Measurements from ENCODE around the gene SLC25A13. TPM values are rescaled to one million over a fixed set of nuclear protein-coding genes. Genes with fewer than 3 reads are reported as not detected.

The SLC25A13 gene
- total and polyA plus RNA-seq, 2 experiments from 2014 or later = 32.0 to 37.5 TPM

DNA sequence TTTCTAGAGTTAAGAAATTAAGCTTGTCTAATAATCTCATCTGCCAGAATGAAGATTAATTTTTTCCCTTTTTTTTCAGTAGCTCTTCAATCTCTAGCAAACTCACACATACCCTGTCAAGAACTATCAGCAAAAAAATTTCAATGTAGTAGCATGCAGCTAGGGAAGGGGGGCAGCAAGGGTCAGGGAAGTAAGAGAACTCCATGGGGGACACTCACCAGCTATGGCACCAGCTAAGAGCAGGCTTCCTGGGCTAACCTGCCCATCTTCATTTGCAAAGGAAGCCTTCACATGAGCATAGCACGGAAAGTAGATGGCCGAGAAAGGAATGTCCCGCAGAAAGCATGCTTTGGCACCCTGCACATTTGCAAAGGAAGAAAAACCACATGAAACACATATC lies 190.4 kb downstream of the SLC25A13 start:
- no peaks in the 10 kb centered on the region for H3K27me3 ChIP-seq
- TF ChIP-seq, protein P1, sequence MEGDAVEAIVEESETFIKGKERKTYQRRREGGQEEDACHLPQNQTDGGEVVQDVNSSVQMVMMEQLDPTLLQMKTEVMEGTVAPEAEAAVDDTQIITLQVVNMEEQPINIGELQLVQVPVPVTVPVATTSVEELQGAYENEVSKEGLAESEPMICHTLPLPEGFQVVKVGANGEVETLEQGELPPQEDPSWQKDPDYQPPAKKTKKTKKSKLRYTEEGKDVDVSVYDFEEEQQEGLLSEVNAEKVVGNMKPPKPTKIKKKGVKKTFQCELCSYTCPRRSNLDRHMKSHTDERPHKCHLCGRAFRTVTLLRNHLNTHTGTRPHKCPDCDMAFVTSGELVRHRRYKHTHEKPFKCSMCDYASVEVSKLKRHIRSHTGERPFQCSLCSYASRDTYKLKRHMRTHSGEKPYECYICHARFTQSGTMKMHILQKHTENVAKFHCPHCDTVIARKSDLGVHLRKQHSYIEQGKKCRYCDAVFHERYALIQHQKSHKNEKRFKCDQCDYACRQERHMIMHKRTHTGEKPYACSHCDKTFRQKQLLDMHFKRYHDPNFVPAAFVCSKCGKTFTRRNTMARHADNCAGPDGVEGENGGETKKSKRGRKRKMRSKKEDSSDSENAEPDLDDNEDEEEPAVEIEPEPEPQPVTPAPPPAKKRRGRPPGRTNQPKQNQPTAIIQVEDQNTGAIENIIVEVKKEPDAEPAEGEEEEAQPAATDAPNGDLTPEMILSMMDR (IDR thresholded peaks at IDR 0.05; ENCODE audit: low read depth, low read length) = no peak
- peak in 1 of 2 donors; percentile 5 for DNase-seq (ENCODE audit: low read depth in 1 of 2, low spot score in 1 of 2)
- peaks cover 9% of the 10 kb centered on the region for H3K36me3 ChIP-seq
- H3K4me3 ChIP-seq = no peak overlapping the region
- no peaks in the 10 kb centered on the region for H3K9me3 ChIP-seq (ENCODE audit: low read depth)
- H3K27ac ChIP-seq = no peak overlapping the region
- no peaks in the 10 kb centered on the region for H3K4me1 ChIP-seq (ENCODE audit: low read depth)

DNA sequence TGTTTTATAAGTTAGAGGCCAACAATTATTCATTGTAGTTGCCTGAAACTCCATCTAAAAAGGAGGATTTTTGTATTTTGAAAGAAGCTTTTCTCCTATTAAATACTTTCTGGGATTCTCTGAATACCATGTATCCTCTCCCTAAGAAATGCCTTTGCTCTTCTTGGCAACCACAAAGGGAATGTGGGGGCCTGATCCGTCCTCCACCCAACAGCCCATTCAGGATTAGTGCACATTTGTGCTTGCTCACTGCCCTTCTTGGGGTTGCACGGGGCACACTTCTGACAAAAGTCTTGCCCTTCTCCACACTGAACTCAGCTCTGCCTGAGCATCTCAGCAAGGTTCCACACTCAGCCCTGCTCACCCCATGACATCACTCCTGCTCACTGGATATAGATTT lies 194.2 kb downstream of the SLC25A13 start:
- Histone ChIP-seq H3K4me1 (ENCODE audit: low read depth) (no peaks in the 10 kb centered on the region), H3K36me3 (peaks cover 9% of the 10 kb centered on the region), H3K9me3 (ENCODE audit: low read depth) (no peaks in the 10 kb centered on the region), H3K4me3 (no peak overlapping the region), H3K27ac (no peak overlapping the region), H3K27me3 (no peaks in the 10 kb centered on the region)
- TF ChIP-seq, protein P1 (IDR thresholded peaks at IDR 0.05; ENCODE audit: low read depth, low read length) = no peak
- no peak for DNase-seq (ENCODE audit: low read depth in 1 of 2, low spot score in 1 of 2)

DNA sequence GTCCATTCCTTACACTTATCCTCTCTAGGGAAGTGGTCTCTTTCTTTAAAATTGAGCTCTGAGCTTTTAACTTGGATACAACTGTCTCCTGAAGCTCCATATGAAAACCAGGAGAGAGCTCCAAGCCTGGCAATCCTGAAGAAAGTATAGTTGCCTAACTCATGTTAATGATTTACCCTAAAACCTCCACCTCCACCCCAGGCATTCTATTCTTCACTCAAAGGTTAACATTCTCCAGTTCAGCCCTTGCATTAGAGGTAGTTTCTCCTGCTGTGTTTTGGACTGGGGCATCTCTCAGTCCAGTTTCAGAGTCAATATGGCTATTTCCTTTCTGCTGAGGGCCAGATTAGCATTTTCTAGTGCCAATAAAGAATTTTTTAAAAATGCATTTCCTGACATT lies 195.5 kb downstream of the SLC25A13 start:
- H3K4me3 ChIP-seq = no peak overlapping the region
- H3K9me3 ChIP-seq (ENCODE audit: low read depth) = no peaks in the 10 kb centered on the region
- TF ChIP-seq, protein P1 (IDR thresholded peaks at IDR 0.05; ENCODE audit: low read depth, low read length) = no peak
- no peaks in the 10 kb centered on the region for H3K27me3 ChIP-seq
- no peak overlapping the region for H3K27ac ChIP-seq
- DNase-seq (ENCODE audit: low read depth in 1 of 2, low spot score in 1 of 2) = no peak
- H3K4me1 ChIP-seq (ENCODE audit: low read depth) = no peaks in the 10 kb centered on the region
- peaks cover 10% of the 10 kb centered on the region for H3K36me3 ChIP-seq

DNA sequence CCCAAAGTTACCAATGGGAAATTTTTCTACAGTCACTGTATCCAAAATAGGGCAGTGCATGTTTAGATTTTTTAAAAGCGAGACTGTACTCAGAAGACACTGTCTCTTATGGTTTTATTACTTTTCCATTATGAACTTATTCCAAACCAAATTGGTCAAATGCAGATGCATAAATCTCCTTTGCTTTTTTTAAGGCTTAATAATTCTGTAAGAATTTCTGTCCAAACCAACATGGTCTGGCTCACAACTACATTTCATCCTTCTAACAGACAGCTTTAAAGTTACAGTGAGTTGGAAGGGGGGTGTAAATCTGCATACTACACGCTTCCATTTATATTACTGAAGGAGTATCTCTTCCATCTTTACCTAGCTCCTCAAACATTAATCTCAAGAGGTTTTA lies 199.2 kb downstream of the SLC25A13 start:
- Histone ChIP-seq H3K9me3 (ENCODE audit: low read depth) (no peaks in the 10 kb centered on the region), H3K4me3 (no peak overlapping the region), H3K27me3 (no peaks in the 10 kb centered on the region), H3K4me1 (ENCODE audit: low read depth) (no peaks in the 10 kb centered on the region), H3K27ac (no peak overlapping the region), H3K36me3 (peaks cover 5% of the 10 kb centered on the region)
- TF ChIP-seq, protein P1 (IDR thresholded peaks at IDR 0.05; ENCODE audit: low read depth, low read length) = no peak
- DNase-seq (ENCODE audit: low read depth in 1 of 2, low spot score in 1 of 2) = no peak

DNA sequence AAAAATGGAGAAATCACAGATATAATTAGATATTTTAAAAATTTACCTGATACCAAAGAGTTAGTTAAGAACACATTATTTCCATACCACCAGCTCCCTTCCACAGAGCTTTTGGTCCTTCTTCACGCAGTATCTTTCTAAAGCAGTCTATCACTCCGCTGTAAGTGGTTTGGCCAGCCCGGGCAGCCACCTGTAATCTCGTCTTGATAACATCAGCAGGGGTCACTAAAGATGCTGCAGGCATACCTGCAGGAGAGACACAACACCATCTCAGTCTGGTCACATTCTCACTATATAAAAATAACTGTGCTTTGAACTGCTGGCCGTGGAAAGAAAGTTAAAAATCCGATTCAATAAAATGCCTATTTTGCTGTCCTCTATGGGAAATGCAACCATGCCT lies 200.1 kb downstream of the SLC25A13 start:
- no peaks in the 10 kb centered on the region for H3K9me3 ChIP-seq (ENCODE audit: low read depth)
- no peaks in the 10 kb centered on the region for H3K27me3 ChIP-seq
- no peak overlapping the region for H3K27ac ChIP-seq
- H3K4me1 ChIP-seq (ENCODE audit: low read depth) = no peaks in the 10 kb centered on the region
- H3K4me3 ChIP-seq = no peak overlapping the region
- DNase-seq (ENCODE audit: low read depth in 1 of 2, low spot score in 1 of 2) = no peak
- TF ChIP-seq, protein P1 (IDR thresholded peaks at IDR 0.05; ENCODE audit: low read depth, low read length) = no peak
- peaks cover 5% of the 10 kb centered on the region for H3K36me3 ChIP-seq

All from cardiac muscle cell (in vitro differentiated cells and primary cell).